ENCODE data around the gene SLC35D2.

Gene SLC35D2

DNA sequence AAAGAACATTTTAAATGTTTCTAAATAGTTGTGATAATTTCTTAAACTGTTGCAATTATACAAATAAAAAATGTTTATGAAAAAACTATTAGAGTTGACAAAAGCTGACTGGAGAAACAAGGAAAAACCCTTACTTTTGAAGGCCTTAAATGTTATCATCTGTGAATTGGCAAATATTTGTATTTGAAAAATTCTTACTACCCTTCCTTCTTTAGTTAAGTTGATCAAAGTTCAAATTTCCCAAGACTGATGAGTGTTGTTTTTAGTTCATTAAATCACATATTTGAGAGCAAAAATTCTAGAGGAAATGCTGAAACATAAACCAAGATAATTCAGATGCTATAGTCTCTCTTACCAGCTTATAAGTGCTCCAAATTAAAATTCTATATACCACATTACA is 2.6 kb upstream of the SLC35D2 start:
- no peak overlapping the region for H3K27ac ChIP-seq
- no peak for TF ChIP-seq ZFX (IDR thresholded peaks at IDR 0.05; ENCODE audit: borderline replicate concordance)
- TF ChIP-seq, protein P1, sequence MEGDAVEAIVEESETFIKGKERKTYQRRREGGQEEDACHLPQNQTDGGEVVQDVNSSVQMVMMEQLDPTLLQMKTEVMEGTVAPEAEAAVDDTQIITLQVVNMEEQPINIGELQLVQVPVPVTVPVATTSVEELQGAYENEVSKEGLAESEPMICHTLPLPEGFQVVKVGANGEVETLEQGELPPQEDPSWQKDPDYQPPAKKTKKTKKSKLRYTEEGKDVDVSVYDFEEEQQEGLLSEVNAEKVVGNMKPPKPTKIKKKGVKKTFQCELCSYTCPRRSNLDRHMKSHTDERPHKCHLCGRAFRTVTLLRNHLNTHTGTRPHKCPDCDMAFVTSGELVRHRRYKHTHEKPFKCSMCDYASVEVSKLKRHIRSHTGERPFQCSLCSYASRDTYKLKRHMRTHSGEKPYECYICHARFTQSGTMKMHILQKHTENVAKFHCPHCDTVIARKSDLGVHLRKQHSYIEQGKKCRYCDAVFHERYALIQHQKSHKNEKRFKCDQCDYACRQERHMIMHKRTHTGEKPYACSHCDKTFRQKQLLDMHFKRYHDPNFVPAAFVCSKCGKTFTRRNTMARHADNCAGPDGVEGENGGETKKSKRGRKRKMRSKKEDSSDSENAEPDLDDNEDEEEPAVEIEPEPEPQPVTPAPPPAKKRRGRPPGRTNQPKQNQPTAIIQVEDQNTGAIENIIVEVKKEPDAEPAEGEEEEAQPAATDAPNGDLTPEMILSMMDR (IDR thresholded peaks at IDR 0.05): no peak

DNA sequence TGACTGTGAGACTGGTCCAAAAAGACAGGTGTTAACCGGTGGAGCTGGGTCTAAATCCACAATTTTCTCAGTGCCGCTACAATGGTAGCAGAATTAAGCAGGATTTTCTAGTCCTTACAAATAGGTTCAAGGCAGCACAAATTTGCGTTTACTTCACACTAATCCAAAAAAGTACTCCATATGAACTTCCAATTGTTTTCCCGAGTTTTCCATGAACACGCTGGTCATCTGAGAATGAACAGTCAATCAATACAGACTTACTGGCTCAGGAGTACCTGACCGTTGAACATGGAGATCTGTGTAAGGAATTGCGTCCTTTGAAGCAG is 709 bp downstream of the SLC35D2 start:
- peak overlapping the region; percentile 52 for H3K27ac ChIP-seq
- TF ChIP-seq ZFX (IDR thresholded peaks at IDR 0.05; ENCODE audit: borderline replicate concordance): no peak
- TF ChIP-seq, protein P1 (IDR thresholded peaks at IDR 0.05): no peak

DNA sequence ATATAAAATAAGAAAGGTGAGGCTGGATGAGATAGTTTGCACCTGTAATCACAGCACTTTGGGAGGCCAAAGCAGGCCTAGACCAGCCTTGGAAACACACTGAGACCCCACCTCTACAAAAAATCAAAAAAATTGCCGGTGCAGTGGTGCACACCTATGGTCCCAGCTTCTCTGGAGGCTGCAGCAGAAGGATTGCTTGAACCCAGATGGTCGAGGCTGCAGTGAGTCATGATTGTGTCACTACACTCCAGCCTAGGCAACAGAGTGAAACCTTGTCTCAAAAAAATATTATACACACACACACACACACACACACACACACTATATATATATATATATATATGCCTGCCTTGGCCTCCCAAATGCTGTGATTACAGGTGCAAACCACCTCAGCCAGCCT is 1.3 kb downstream of the SLC35D2 start:
- TF ChIP-seq ZFX (IDR thresholded peaks at IDR 0.05; ENCODE audit: borderline replicate concordance): no peak
- TF ChIP-seq, protein P1 (IDR thresholded peaks at IDR 0.05): no peak
- H3K27ac ChIP-seq: no peak overlapping the region

DNA sequence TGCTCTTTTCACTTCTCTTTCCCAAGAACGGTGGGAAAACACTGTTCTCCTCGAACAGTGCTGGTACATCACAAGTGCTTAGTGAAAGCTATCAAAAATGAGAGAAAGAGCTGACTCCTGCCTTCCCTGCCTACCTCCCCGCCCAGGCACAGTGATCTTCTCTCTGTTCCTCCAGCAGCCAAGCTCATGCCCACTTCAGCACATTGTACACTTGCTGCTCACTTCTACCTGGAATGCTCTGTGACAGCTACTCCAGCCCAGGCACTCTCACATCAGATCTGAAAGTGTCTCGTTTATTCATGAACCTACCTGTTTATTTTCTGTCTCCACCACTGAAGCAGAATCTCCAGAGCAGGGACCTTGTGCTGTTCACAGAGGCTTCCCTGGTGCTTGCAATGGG is 1.8 kb downstream of the SLC35D2 start:
- no peak for TF ChIP-seq ZFX (IDR thresholded peaks at IDR 0.05; ENCODE audit: borderline replicate concordance)
- TF ChIP-seq, protein P1 (IDR thresholded peaks at IDR 0.05): no peak

DNA sequence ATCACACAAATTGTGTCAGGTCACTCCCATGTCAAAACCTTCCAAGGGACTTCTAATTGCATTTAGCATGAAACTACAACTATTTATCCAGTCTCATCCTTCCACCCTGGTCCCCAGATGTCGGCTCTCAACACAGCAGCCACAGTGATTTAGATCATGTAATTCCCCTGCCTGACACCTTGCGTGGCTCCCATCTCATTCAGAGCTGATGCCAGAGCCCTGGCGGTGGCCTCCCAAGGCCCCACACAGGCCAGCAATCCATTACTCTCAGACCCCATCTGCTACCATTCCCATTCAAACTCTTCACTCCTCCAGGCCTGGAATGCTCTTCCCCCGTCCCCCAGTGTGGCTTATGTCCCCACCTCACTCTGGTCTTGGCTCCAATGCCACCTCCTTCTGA is 2.4 kb downstream of the SLC35D2 start:
- no peak overlapping the region for H3K27ac ChIP-seq
- TF ChIP-seq ZFX (IDR thresholded peaks at IDR 0.05; ENCODE audit: borderline replicate concordance): no peak
- TF ChIP-seq, protein P1 (IDR thresholded peaks at IDR 0.05): no peak

More for the DNA sequence above, 1.8 kb downstream of the SLC35D2 start:
- H3K27ac ChIP-seq: no peak overlapping the region

DNA sequence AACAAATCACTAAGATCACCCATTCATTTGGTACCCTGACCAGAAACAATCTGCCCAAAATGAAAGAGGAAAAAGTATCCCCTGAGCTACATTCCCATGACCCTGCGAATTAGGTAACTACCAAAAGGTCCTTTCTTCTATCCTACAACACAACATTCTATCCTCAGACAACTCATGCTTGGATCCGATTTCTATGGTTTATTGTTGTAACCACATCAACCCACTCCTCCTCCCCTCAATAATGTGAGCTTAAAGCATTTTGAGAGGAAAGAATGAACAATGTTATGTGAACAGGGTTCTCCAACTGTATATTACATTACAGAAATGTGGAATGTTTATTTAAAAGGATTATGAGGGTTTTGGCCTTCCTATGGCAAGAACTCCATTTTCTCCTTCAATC is 4.0 kb downstream of the SLC35D2 start:
- TF ChIP-seq, protein P1 (IDR thresholded peaks at IDR 0.05): no peak
- no peak for TF ChIP-seq ZFX (IDR thresholded peaks at IDR 0.05; ENCODE audit: borderline replicate concordance)
- H3K27ac ChIP-seq: no peak overlapping the region

DNA sequence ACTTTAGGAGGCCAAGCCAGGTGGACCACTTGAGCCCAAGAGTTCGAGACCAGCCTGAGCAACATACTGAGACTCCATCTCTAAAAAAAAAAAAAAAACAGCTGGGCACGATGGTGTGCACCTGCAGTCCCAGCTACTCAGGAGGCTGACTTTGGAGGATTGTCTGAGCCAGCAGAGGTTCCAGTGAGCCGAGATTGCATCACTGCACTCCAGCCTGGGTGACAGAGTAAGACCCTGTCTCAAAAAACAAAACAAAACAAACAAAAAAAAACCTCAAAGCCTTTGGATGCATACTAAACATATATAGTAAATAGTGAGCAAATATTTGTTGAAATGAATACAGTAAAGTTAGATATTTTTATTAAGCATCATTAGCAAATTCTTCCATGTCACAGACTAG is 5.3 kb downstream of the SLC35D2 start:
- no peak overlapping the region for H3K27ac ChIP-seq
- TF ChIP-seq, protein P1 (IDR thresholded peaks at IDR 0.05): no peak
- TF ChIP-seq ZFX (IDR thresholded peaks at IDR 0.05; ENCODE audit: borderline replicate concordance): no peak
